Body of pancreas (tissue), 4 donors: Measurements from ENCODE around the gene SHOC1.

Experiments used
- CTCF ChIP-seq, 7 experiments: fragments of 450-650 bp in 4 of 7; fragments of 200-600 bp in 3 of 7; sonication (generic) in 3 of 7; IDR thresholded peaks; one replicate each; pipeline ENCODE4 v1.5.1; 2016 to 2019; ENCODE audit warnings: antibody characterized with exemption in 7 of 7
- POLR2A ChIP-seq, 3 donors: fragments of 450-650 bp; IDR thresholded peaks; one replicate each; pipeline ENCODE4 v1.6.1; 2016; ENCODE audit warnings: antibody characterized with exemption in 3 of 3, mild to moderate bottlenecking in 2 of 3

- TF ChIP-seq CTCF (IDR thresholded peaks at IDR 0.05) = no peak
- TF ChIP-seq POLR2A (IDR thresholded peaks at IDR 0.05) = no peak
Observed at GRCh38 chr9:111833941-111834340, 39.2 kb upstream of the SHOC1 start.
